IPS-NIHi7 (cell line): ENCODE measurements around the gene LDLRAD4.

Experiments used
- DNase-seq: peaks from one replicate; pipeline ENCODE4 v3.0.0; 2012; ENCODE audit warnings: mixed read lengths; ENCODE audit errors: extremely low spot score

LDLRAD4 gene

DNA sequence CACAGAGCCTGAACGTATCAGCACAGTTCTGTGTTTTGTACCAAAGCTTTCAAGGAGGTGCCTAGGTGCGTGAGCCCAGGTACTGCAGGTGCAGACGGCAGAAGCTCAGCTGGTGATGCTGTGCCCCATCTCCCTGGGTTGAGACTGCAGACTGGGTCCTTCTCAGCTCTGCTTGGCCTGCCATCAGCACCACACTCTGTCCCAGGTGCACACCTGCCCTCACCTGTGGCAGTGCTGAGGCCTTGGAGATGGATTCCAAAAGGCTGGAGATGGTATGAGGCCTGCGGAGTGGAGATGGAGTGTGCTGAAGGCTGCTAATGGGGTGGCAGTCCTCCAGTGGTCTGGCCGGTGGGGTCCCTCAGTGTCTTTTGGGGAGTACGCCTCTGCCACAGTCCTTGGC lies 9.3 kb downstream of the LDLRAD4 start:
- DNase-seq = no peak

DNA sequence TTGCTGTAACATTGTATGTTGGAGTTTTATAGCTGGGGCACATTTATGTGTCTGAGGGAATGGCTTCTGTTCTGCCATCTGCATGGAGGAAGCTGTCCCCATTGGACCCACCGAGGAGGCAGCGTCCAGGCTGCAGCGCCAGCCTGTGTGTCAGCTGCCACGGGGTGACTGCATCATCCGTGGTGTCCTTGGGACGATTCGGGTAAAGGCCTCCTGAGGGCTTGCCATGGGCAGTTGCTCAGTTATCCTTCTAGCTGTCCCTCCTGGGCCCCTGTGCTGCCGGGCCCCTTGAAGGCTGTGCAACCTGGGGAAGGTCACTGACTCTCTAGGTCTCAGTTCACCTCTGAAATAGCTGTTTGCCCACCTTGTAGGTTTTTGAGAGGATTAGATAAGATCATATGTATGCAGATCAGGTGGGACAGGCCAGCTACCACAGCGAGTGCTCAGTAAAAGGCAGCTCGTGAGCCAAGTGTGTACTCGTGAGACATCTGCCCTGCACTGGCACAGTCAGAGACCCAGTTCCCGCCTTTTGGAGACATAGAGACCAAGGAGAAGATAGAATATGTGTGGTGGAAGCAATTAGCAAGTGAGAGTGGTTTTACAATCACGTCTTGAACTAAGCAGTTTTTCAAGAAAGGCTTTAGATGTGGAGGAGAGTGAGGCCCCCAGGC lies 10.6 kb downstream of the LDLRAD4 start:
- no peak for DNase-seq

DNA sequence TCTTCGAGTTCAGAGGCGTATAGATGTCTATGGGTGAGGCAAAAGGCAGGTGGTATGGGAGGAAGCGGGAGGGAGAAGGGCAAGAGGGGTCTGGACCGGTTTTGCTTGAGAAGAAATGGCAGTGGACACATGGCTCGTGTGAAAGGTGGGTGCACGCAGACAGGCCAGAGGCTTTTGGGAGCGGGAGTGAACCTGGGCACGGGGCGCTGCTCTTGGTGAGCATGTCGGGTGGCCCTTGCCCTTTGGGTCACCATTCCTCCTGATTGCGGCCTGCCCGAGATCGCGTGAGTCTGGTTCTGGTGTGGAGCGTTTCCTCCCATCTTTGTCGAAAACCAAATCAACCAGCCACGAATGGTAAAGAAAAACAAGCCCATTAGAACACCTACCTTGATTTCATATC lies 12.6 kb downstream of the LDLRAD4 start:
- no peak for DNase-seq

DNA sequence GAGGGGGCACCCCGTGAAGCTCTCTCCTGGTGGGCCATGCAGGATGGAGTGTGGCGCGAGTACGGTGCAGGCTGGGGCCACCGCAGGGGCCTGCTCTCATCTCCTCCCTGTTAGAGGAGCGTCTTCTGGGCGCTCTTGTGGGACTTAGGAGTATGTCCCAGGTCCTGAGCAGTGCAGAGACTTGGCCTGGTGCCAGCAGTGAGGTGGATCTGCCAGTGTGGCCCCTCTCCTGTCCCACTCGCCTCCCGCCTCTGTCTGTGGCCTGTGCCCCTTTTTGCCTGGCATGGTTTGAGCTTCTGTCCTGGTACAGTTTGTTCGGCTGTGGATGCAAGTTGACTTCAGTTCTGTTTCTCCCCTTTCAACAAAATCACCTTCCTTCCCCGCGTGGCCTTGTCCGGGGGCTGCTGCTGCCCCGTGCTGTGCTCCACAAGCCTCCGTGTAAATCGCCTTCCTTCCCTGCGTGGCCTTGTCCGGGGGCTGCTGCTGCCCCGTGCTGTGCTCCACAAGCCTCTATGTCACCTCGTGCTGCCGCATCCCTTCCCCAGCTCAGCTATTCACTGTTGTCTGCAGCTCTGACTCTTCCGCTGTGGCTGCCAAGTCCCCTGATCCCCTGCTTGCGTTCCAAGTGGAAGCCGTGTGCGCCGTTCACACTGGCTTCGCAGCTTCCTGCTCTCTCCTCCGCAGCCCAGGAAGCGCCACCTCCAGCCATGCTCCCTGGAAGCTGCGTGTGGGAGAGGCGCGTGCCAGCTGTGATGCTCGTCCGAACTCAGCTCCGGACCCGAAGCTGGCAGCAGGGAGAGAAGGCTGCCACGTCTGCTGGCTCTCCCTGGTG lies 13.7 kb downstream of the LDLRAD4 start:
- no peak for DNase-seq

DNA sequence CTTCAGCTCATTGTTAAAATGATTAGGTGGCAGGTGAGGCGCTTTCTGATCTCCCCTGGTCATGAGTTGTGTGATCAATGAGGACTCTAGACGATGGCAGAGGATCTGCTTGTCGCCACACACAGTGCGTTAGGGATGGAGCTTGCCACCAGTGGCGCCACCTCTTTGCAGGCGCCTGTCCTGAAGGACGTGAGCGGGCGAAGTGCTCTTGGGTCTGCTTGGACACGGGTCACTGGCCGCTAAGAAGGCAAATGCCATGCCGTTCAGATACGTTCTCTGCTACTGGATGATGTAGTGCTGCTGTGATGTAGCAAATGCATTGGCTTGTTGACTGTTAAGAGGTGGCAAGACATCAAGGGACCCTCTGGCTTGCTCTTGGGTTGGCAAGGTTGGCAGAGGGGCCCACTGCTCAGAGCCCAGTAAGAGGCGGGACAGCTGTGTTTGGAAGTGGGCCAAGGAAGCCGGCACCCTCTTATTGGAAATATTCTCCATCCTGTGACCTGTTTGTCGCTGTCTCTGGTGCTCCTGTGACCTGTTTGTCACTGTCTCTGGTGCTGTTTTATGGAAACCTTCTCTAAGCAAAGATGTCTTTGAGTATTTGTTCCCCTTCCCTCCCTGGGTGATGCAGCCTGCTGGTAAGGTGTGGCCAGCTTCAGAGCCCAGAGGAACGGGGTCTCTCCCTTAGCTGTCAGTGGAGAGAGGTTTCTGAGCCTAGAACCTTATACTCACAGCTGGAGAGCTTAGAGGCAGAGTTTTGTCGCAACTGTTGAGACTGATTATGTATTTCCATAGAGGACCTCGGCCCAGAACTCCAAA lies 14.6 kb downstream of the LDLRAD4 start:
- DNase-seq = no peak

DNA sequence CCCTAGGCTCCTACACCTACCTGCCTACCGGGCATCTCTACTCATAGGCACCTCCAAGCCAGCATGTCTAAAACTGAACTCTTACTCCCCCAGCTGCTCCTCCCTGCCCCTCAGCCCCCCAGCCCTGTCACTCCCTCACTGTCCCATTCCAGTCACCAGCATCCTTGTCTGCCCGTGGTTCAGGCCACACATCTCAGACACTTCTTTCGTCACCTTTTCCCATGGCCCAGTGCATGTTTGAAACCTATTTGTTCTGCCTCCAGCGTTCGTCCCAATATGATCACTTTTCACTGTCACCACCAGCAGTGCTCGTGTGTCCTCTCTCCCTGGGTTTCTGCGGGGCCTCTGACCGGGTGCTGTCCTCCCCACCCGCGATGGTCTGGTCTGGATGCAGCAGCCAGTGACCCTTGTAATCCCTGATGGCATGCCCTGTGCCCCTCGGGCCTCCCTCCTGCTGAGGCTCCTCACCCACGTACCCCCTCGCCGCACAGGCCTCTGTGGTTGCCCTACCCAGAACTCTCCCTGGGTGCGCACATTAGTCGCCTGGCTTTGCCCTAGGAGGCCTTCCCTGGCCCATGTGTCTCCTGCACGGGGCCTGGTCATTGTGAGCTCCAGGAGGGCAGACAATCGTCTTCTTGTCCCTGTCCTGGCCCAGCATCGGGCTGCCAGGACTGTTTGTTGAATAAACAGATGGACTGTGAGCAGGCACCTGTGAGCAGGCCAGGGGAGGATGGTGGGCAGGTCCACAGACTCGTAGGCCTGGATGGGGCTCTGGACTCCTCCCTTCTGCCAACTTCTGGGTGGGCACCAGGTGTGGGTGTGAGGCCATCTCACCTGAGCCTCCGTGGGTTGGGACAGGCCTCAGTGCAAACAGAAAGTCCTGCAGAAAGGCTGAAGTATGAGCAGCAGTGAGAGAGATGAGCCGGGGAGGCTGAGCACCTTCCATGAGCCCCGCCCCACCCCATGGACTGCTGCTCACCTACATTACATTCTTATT lies 15.5 kb downstream of the LDLRAD4 start:
- no peak for DNase-seq

DNA sequence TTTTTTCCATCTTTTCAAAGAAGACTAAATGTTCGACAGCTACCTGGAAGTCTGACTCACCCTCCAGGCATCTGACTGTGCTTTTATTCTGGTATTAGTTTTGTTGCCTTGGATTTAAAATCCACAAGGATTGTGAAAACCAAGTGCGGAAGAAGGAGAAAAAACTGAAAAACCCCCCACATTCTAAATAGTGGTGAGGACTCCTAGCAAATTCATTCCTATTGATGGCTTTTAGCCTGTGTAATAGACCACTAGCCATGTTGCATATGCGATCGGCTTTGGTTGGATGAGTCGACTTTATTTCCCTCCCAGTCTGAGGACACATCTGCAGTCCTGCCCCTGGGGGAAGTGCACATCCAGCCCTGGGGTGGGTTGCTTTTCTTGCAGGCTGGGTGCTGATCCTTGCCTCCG lies 16.9 kb downstream of the LDLRAD4 start:
- DNase-seq = no peak

DNA sequence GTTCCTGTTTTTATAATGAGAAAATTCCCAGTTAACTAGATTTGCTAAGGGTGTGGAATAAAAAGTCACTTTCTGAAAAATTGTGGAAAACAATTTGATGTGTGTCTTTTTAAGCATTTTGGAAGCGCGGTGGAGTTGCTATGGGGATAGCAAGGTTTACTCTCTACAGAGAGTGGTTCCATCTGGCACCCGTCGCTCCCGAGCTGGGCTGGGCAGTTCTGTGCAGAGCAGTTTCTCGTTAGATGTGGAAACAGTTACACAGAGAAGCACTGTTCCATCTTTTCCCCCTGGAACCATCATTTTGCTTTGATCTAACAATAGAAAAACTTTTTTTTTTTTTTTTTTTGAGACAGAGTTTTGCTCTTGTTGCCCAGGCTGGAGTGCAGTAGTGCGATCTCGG lies 17.4 kb downstream of the LDLRAD4 start:
- DNase-seq = no peak

DNA sequence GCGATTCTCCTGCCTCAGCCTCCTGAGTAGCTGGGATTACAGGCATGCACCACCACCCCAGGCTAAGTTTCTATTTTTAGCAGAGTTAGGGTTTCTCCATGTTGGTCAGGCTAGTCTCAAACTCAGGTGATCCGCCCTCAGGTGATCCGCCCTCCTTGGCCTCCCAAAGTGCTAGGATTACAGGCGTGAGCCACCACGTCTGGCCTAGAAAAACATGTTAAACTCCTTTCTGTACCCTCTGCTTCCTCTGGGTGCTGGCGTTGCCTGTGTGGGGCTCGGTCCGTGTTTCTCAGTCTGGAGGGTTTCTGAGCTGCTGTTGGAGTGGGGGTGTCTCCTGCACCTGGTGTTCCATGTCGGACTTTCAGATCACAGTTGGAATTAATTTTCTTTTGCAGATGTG lies 17.9 kb downstream of the LDLRAD4 start:
- no peak for DNase-seq

DNA sequence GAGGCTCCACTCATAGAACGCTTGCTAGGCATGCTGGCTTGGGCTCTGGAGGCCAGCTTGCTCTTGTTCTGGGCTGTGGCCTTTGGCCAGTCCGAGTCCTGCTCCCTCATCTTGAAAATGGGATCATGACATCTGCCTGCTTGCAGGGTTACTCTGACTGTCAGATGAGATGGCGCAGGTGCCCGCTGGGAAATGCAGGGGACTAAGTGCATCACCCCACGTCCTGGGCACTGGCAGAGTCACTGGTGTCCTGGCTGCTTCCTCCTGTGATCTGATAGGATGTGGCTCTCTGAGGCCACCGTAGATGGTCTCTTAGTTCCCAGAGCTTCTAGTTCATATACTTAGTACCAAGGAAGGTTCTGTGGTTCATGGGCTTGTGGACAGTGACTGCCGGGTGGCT lies 18.5 kb downstream of the LDLRAD4 start:
- no peak for DNase-seq

DNA sequence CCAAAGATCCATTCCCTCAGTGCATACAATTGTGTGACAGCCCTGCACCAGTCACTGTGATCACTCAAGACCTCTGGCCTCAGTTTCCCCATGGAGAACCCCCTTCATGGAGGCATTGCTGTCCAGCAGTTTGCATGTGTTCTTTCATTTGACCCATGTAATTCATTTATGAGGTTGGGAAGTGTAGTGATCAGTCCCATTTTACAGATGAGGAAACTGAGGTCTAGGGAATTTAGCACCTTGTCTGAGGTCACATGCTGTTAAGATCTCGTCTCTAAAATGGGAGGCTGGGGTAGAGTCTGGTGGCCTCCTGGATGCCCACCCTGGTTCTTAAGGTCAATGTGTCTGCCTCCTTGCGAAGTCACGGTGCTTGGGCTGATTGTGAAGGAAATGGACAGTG lies 19.1 kb downstream of the LDLRAD4 start:
- no peak for DNase-seq

DNA sequence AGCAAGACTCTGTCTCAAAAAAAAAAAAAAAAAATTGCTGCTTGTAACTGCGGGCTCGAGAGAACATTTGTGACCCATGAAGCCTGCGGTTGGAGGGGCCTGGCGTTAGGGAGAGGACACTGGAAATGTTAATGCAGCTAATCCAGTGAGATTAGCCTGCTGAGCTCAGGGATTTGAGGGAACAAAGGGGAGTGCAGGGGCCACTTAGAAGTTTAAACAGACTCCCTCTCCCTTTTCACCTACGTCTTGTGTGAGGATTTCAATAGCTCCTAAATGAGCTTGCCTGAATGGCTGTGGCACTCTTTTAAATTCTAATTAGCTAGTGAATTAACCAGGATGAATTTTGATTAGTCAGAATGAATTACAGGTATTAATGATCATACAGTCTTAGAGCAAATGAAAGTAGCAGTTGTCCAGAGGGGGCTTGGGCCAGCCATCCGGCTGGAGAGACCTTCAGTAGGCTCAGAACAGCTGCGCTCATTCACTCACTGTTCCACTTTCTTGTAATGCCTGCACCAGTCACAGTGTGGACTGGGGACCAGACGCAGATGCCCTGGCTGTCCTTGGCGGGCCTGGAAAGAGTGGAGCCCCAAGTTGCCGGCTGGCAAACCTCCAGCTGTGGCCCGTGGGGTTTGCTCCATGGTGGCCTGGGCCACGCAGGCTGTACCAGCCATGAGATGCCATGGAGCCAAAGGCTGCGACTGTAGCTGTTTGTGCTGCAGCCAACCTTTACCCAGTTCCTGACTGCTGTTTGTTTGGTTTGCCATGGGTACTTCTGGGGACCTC lies 20.8 kb downstream of the LDLRAD4 start:
- no peak for DNase-seq

DNA sequence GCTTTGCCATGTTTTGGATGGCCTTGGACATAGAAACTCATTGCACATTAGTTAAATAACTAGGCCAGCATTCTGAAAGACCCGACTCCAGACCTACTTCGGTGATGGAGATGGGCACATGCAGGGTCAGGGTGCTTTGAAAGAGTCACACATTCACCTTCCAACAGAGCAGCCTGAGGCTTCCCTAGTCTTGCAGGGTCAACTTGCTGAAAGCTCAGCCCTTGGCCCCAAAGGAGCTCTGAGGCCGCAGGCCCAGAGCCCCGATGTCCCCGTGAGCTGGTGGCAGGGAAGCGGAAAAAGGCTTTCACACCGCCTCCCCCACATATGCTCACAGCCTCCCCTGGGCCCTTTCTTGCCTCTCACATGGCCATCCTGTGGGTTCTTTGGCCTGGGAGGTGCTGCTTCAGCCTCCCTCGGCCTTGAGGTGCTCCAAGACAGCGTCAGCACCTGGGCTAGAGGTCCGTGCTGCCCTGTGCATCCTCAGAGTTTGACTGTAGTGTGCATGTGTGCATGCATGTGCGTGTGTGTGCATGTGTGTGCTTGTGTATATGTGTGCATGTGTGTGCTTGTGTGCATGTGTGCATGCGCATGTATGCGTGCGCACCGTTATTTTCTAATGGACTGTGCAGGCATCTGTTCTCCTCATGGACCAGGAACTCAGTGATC lies 21.6 kb downstream of the LDLRAD4 start:
- no peak for DNase-seq

DNA sequence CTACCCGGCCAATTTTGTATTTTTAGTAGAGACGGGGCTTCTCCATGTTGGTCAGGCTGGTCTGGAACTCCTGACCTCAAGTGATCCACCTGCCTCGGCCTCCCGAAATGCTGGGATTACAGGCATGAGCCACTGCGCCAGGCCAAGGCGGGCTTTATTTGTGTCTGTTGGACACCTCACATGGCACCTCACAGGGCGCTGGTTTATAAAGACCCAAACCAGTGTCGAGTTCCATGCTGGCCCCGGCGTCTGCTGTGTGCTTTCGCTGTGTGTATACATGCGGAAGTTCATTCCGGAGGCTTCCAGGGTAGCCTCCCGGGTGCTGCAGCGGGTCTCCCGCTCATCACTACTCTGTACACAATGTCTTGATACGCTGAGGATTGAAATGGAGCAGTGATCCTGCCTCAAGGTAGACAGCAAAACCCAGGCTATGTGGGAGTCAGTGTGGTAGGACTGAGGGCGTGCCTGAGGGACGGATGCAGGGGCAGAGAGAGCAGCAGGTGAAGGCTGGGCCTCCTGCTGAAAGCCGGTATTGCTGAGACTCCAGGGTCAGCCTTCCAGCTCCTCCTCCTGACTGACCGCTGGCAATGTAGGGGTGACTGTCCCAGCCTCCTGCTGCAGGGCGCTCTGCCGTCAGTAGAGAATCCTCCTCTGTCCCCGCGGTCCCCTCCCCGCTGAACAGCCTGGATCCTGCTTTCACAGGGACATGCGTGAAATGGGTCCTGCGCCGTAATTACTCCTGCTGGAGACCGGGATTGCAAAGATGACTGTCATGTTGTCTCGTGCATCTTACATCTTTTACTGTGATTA lies 22.7 kb downstream of the LDLRAD4 start:
- DNase-seq = no peak

DNA sequence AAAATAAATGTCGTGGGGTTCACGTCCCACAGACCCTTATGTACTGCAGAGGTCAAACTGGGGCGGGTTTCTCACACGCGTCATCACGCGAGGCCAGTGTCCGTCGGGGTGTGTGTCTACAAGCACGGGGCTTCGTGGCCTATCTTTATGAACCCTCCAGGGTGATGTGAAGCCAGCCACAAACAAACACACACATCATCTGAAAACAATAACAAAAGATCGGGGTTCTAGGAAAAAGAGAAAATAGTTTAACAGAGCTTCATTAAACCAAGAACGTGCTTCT lies 23.3 kb downstream of the LDLRAD4 start:
- DNase-seq = no peak

DNA sequence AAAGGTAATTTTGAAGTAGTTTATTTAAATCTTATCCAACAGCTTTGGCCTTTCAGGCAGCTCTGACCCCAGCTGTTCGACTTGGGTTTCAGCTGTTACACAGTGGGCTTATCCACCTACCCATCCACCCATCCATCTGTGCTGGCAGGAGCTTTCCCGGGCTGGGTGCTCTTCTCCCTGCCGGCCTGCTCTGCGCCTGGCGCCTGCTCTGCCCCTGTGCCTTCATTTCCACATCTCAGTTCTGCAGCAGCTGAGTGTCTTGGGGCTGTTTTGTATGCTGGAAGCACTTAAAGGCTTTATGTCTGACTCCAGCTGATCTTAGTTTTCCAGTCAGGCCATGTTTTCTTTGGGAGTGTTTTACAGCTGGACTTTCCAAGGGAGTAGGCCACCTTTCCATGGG lies 24.2 kb downstream of the LDLRAD4 start:
- DNase-seq = no peak

DNA sequence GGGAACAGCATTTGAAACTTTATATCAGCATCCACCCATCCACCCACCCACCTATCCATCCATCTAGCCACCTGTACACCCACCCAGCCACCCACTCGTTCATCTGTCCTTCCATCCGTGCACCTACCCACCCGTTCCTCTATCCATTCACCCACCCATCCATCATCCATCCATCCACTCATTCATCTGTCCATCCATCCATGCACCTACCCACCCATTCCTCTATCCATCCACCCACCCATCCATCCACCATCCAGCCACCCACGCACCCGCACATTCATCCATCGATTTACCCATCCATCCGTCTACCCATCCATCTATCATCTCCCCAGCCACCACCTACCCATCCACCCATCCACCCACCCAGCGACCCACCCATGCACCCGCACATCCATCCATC lies 24.8 kb downstream of the LDLRAD4 start:
- DNase-seq = no peak

DNA sequence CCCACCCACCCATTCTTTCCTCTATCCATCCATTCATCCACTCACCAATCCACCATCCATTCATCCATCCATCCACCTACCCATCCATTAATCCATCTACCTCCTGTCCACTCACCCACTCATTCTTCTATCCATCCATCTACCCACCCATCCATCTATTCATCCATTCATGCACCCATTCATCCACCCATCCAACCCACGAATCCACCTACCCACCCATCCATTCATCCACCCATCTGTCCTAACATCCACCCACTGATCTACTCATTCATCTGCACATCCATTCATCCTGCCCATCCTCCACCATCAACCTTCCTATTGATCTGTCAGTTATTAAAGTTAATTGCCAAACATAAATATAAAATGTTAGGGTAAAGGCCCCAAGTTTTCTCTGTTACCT lies 25.6 kb downstream of the LDLRAD4 start:
- no peak for DNase-seq

DNA sequence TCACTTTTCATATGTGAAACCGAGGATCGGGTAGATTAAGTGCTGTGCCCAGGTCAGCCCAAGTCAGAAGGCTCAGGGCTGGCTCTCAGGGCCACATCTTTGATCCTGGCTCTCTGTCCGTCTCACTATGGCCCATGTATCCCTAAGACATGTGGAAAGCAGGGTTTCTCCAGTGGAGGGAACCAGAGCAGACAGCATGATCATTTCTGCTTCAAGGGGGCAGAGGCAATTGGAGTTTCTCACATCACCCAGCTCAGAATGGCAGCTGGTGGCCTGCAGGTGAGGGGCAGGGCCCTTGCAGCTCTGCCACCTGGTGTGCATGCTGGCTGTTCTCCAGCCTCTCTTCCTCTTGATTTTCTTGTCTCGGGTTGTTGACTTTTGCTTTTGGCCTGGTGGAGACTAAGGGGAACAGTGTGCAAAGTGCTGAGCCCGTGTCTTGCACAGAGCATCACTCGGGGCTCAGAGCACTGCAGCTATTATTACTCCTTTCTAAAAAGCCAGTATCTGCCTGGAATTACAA lies 27.0 kb downstream of the LDLRAD4 start:
- no peak for DNase-seq
